H1 (cell line): ENCODE measurements around the gene SNAPC3. TPM values are rescaled to one million over a fixed set of nuclear protein-coding genes. Genes with fewer than 3 reads are reported as not detected.

Experiments used
- CTCF ChIA-PET: fragments of 300-600 bp; sonication (Branson Sonifier 250); formaldehyde crosslinking; loops from one replicate; lab custom pipeline; 2021; ENCODE audit not compliant: partially characterized antibody; lab: Charles Lee
- POLR2A ChIA-PET: fragments of 300-600 bp; sonication (Branson Sonifier 250); formaldehyde crosslinking; loops from one replicate; lab custom pipeline; 2021; ENCODE audit warnings: inconsistent platforms; ENCODE audit not compliant: partially characterized antibody; lab: Charles Lee
- DNase-seq, 2 experiments: peaks; one replicate each; pipeline versions ENCODE4 v3.0.0 to v3.0.0-alpha.2; 2010 to 2022; ENCODE audit warnings: low spot score in 2 of 2, low read depth in 1 of 2, mixed read lengths in 1 of 2
- FAIRE-seq: peaks from 2 replicates; lab custom pipeline; 2011; peaks lifted over from hg19 to GRCh38; lab: Jason Lieb, UNC
- H2AFZ ChIP-seq: 2 replicates; pipeline ENCODE4 v1.8.1; 2012; ENCODE audit warnings: low read length, inconsistent platforms
- H2AK5ac ChIP-seq: 2 replicates; pipeline ENCODE4 v1.6.1; 2013; ENCODE audit warnings: low read depth, low read length
- H2BK120ac ChIP-seq: replicated peaks from 2 replicates; pipeline ENCODE3; 2013; ENCODE audit warnings: low read depth, low read length, inconsistent platforms
- H2BK12ac ChIP-seq: 2 replicates; pipeline ENCODE4 v1.6.1; 2013; ENCODE audit warnings: low read depth, low read length
- H2BK15ac ChIP-seq: 2 replicates; pipeline ENCODE4 v1.6.1; 2013; ENCODE audit warnings: low read length
- H2BK20ac ChIP-seq: 2 replicates; pipeline ENCODE4 v1.6.1; 2013; ENCODE audit warnings: low read length
- H2BK5ac ChIP-seq: 2 replicates; pipeline ENCODE4 v1.6.1; 2013; ENCODE audit warnings: low read depth, low read length
- H3K14ac ChIP-seq: 2 replicates; pipeline ENCODE4 v1.6.1; 2013; ENCODE audit warnings: inconsistent platforms; ENCODE audit not compliant: insufficient read length
- H3K18ac ChIP-seq: 2 replicates; pipeline ENCODE4 v1.6.1; 2013; ENCODE audit warnings: low read length; ENCODE audit errors: extremely low read depth
- H3K23ac ChIP-seq: 2 replicates; pipeline ENCODE4 v1.6.1; 2013; ENCODE audit warnings: inconsistent platforms; ENCODE audit not compliant: insufficient read length
- H3K23me2 ChIP-seq: 2 replicates; pipeline ENCODE4 v1.6.1; 2013; ENCODE audit warnings: low read depth, low read length
- H3K27ac ChIP-seq: 2 replicates; pipeline ENCODE4 v1.6.1; 2011; ENCODE audit warnings: low read depth, low read length, inconsistent platforms
- H3K27me3 ChIP-seq, 4 experiments: replicated peaks in 1 of 4; 1 replicate in 1 of 4; 2 replicates in 3 of 4; pipeline versions ENCODE4 v1.6.1 to v1.8.1; 2011 to 2013; ENCODE audit warnings: low read length in 3 of 4, mild to moderate bottlenecking in 3 of 4, inconsistent platforms in 2 of 4, mixed read lengths in 2 of 4, moderate library complexity in 1 of 4; ENCODE audit not compliant: control insufficient read depth in 3 of 4, insufficient read depth in 3 of 4; ENCODE audit errors: extremely low read depth in 1 of 4
- H3K36me3 ChIP-seq, 4 experiments: 2 replicates each; pipeline versions ENCODE4 v1.6.1 to v1.8.1; 2011 to 2013; ENCODE audit warnings: mild to moderate bottlenecking in 4 of 4, low read length in 3 of 4, moderate library complexity in 2 of 4, control low read depth in 1 of 4, inconsistent platforms in 1 of 4; ENCODE audit not compliant: insufficient read depth in 4 of 4, control insufficient read depth in 2 of 4
- H3K4ac ChIP-seq: replicated peaks from 2 replicates; pipeline ENCODE3; 2013; ENCODE audit warnings: low read length, low read depth, mixed read lengths, inconsistent platforms; ENCODE audit not compliant: insufficient read length
- H3K4me1 ChIP-seq, 4 experiments: replicated peaks in 1 of 4; 1 replicate in 1 of 4; 2 replicates in 3 of 4; pipeline versions ENCODE4 v1.6.1 to v1.8.1; 2011 to 2013; ENCODE audit warnings: low read length in 3 of 4, inconsistent platforms in 2 of 4, mixed read lengths in 1 of 4; ENCODE audit not compliant: insufficient read depth in 4 of 4, control insufficient read depth in 3 of 4
- H3K4me2 ChIP-seq, 2 experiments: 2 replicates each; pipeline versions ENCODE4 v1.6.1 to v1.8.1; 2011 to 2013; ENCODE audit warnings: low read depth in 2 of 2, low read length in 2 of 2, control low read depth in 1 of 2, inconsistent platforms in 1 of 2, mild to moderate bottlenecking in 1 of 2; ENCODE audit not compliant: insufficient read depth in 1 of 2
- H3K4me3 ChIP-seq, 4 experiments: fragments of 200-600, 300-600 bp in 1 of 4; sonication (generic), shearing (Covaris generic), sonication (Bioruptor Twin) in 1 of 4; 2 replicates each; pipeline versions ENCODE4 v1.5.1 to v1.8.1; 2011 to 2016; ENCODE audit warnings: low read length in 4 of 4, low read depth in 3 of 4, control low read depth in 2 of 4, inconsistent platforms in 2 of 4, mild to moderate bottlenecking in 2 of 4, mixed read lengths in 1 of 4, moderate library complexity in 1 of 4; ENCODE audit not compliant: insufficient read depth in 2 of 4; ENCODE audit errors: extremely low read depth in 1 of 4
- H3K56ac ChIP-seq: replicated peaks from 2 replicates; pipeline ENCODE3; 2013; ENCODE audit warnings: low read depth, mild to moderate bottlenecking, mixed read lengths, low read length, inconsistent platforms; ENCODE audit not compliant: insufficient read length
- H3K79me1 ChIP-seq: 2 replicates; pipeline ENCODE4 v1.6.1; 2013; ENCODE audit warnings: low read depth, low read length, control low read depth
- H3K79me2 ChIP-seq, 2 experiments: 2 replicates each; pipeline versions ENCODE4 v1.6.1 to v1.8.1; 2012 to 2013; ENCODE audit warnings: low read length in 2 of 2, mild to moderate bottlenecking in 2 of 2, inconsistent platforms in 1 of 2; ENCODE audit not compliant: insufficient read depth in 2 of 2, control insufficient read depth in 1 of 2
- H3K9ac ChIP-seq, 4 experiments: replicated peaks in 1 of 4; 1 replicate in 1 of 4; 2 replicates in 3 of 4; pipeline versions ENCODE4 v1.6.1 to v1.8.1; 2011 to 2013; ENCODE audit warnings: low read depth in 3 of 4, low read length in 3 of 4, control low read depth in 2 of 4, mild to moderate bottlenecking in 2 of 4, moderate library complexity in 2 of 4, inconsistent platforms in 1 of 4; ENCODE audit errors: extremely low read depth in 1 of 4
- H3K9me3 ChIP-seq, 2 experiments: 2 replicates each; pipeline versions ENCODE4 v1.6.1 to v1.8.1; 2012 to 2013; ENCODE audit warnings: mild to moderate bottlenecking in 2 of 2, moderate library complexity in 2 of 2, control low read depth in 1 of 2, inconsistent platforms in 1 of 2, low read depth in 1 of 2, low read length in 1 of 2, mixed read lengths in 1 of 2; ENCODE audit not compliant: insufficient read depth in 2 of 2
- H4K20me1 ChIP-seq, 2 experiments: replicated peaks in 1 of 2; 2 replicates each; pipeline versions ENCODE3 to v1.8.1; 2011 to 2013; ENCODE audit warnings: inconsistent platforms in 2 of 2, low read length in 2 of 2, mild to moderate bottlenecking in 1 of 2; ENCODE audit not compliant: insufficient read depth in 2 of 2, control insufficient read depth in 1 of 2
- H4K5ac ChIP-seq: 2 replicates; pipeline ENCODE4 v1.6.1; 2013; ENCODE audit warnings: low read length, low read depth, mixed read lengths, inconsistent platforms; ENCODE audit not compliant: insufficient read length
- H4K8ac ChIP-seq: 2 replicates; pipeline ENCODE4 v1.8.0; 2013; ENCODE audit warnings: mild to moderate bottlenecking, moderate library complexity, low read length, inconsistent platforms; ENCODE audit not compliant: insufficient read depth; ENCODE audit errors: extremely low read depth
- H4K91ac ChIP-seq: replicated peaks from 2 replicates; pipeline ENCODE3; 2013; ENCODE audit warnings: low read length, mixed read lengths, inconsistent platforms; ENCODE audit not compliant: insufficient read length
- BACH1 ChIP-seq: IDR thresholded peaks from 2 replicates; pipeline ENCODE4 v1.6.1; 2012; ENCODE audit warnings: low read length, improper control_type of control experiment
- WGBS, 2 experiments: shearing (Covaris generic) in 1 of 2; methylation state at CpG; one replicate each; pipeline versions ENCODE4 v1.1.6 to v1.1.7; 2013 to 2015; ENCODE audit warnings: low lambda C conversion rate in 2 of 2, mixed read lengths in 2 of 2, inconsistent platforms in 1 of 2, low coverage in 1 of 2, missing lambda C conversion rate in 1 of 2; ENCODE audit not compliant: insufficient replicate concordance in 2 of 2, insufficient coverage in 1 of 2, insufficient read length in 1 of 2; ENCODE audit errors: extremely low coverage in 1 of 2, missing lambda C conversion rate in 1 of 2; 5-methylcytosine and 5-hydroxymethylcytosine counted together
- polyA plus RNA-seq, 7 experiments: library from polyadenylated mRNA; depleted of rRNA in 3 of 7; stranded (reverse) in 5 of 7; unstranded in 2 of 7; fragments of >200 nt in 5 of 7; fragments of 200-250 nt in 2 of 7; gene quantifications; 1 replicate in 5 of 7; 2 replicates in 1 of 7; 4 replicates in 1 of 7; pipeline versions ENCODE4 v1.2.1 to v1.2.3, GENCODE V29; 2011 to 2013; ENCODE audit warnings: missing spikeins in 2 of 7, mixed read lengths in 2 of 7
- total RNA-seq: library from RNA; stranded (reverse); fragmentation: NEBNext Ultra II Directional; extraction: Animal tissue kit (Norgen Biotek cat#: 25700); gene quantifications from 2 replicates; pipeline ENCODE4 v1.2.1, GENCODE V29; 2021

The SNAPC3 gene
- total and polyA plus RNA-seq, 2 of the 8 experiments (the other 6 are each of a cell fraction or from before 2014, with no cell fraction given): 11.9 to 25.8 TPM

GRCh38 chr9:15499139-15499538 is 76.5 kb downstream of the SNAPC3 start:
- H3K9me3 ChIP-seq: no peaks in the 10 kb centered on the region
- H2BK120ac ChIP-seq: no peak overlapping the region
- no peak overlapping the region for H3K18ac ChIP-seq
- no peak overlapping the region for H2BK20ac ChIP-seq
- H3K23me2 ChIP-seq: no peaks in the 10 kb centered on the region
- no peak overlapping the region for H2AK5ac ChIP-seq
- no peak overlapping the region for H2BK15ac ChIP-seq
- H2BK5ac ChIP-seq: no peak overlapping the region
- no peak overlapping the region for H3K23ac ChIP-seq
- H3K79me2 ChIP-seq: peaks cover 33 to 100% of the 10 kb centered on the region in 2 experiments
- H4K8ac ChIP-seq: no peak overlapping the region
- H3K4ac ChIP-seq: no peak overlapping the region
- H3K14ac ChIP-seq: no peak overlapping the region
- DNase-seq: no peak
- POLR2A ChIA-PET: interaction anchor here (0.7 to 8.7 kb wide), 6 partner anchors 9 to 44 kb away, joined by 3 to 133 read pairs (median 12); partner anchors contain the start of gene PSIP1
- TF ChIP-seq BACH1: no peak
- no peak for FAIRE-seq
- H3K27ac ChIP-seq: no peak overlapping the region
- 97% methylated on average over 2 of the region's 2 CpGs; no CpG with 5 or more reads in 1 of the 2 experiments for WGBS, 2 experiments
- peaks cover 10 to 90% (median 42%) of the 10 kb centered on the region in 4 experiments for H3K36me3 ChIP-seq
- no peak overlapping the region for H3K4me3 ChIP-seq
- no peaks in the 10 kb centered on the region; the same call in 1 of the 2 replicates for H3K79me1 ChIP-seq
- H4K91ac ChIP-seq: no peak overlapping the region
- H2BK12ac ChIP-seq: no peak overlapping the region
- H2AFZ ChIP-seq: no peak overlapping the region
- no peak overlapping the region for H4K5ac ChIP-seq
- H3K9ac ChIP-seq: no peak overlapping the region
- H4K20me1 ChIP-seq: peaks cover 14 to 21% of the 10 kb centered on the region in 2 experiments
- H3K27me3 ChIP-seq: no peaks in the 10 kb centered on the region
- no peak overlapping the region for H3K4me2 ChIP-seq
- H3K56ac ChIP-seq: no peak overlapping the region
- CTCF ChIA-PET: interaction anchor here (0.6 to 2.7 kb wide), 7 partner anchors 11 to 107 kb away, joined by 3 to 10 read pairs (median 3); no protein-coding TSS in a partner anchor
- H3K4me1 ChIP-seq: no peaks in the 10 kb centered on the region
